GM12878 (cell line): ENCODE results near the gene LRRN4CL. TPM values are rescaled to one million over a fixed set of nuclear protein-coding genes. Genes with fewer than 3 reads are reported as not detected.

Experiments
- BCL11A ChIP-seq: IDR thresholded peaks from 2 replicates; pipeline ENCODE4 v1.6.1; 2011; ENCODE audit warnings: low read depth, low read length
- BRCA1 ChIP-seq: IDR thresholded peaks from 2 replicates; pipeline ENCODE4 v1.6.1; 2011; ENCODE audit warnings: low read depth, low read length, improper control_type of control experiment
- CREB1 ChIP-seq: IDR thresholded peaks from 2 replicates; pipeline ENCODE4 v1.6.1; 2012; ENCODE audit warnings: low read depth, mild to moderate bottlenecking, inconsistent platforms
- CTCF ChIP-seq, 3 experiments: IDR thresholded peaks in 2 of 3; conservative IDR thresholded peaks in 1 of 3; 2 replicates each; pipeline ENCODE4 v1.5.1; 2011; ENCODE audit warnings: low read depth in 3 of 3, low read length in 3 of 3, mild to moderate bottlenecking in 3 of 3, control low read depth in 2 of 3, moderate library complexity in 2 of 3, inconsistent platforms in 1 of 3, mixed read lengths in 1 of 3; ENCODE audit not compliant: control insufficient read depth in 2 of 3, insufficient read depth in 1 of 3; ENCODE audit errors: extremely low read depth in 1 of 3
- E4F1 ChIP-seq: fragments of 450-650 bp; IDR thresholded peaks from 2 replicates; pipeline ENCODE4 v1.6.1; 2018; ENCODE audit warnings: borderline replicate concordance, mild to moderate bottlenecking; ENCODE audit not compliant: partially characterized antibody
- GABPA ChIP-seq: IDR thresholded peaks from 2 replicates; pipeline ENCODE4 v1.6.1; 2014; ENCODE audit warnings: antibody characterized with exemption, low read depth, mild to moderate bottlenecking, inconsistent platforms
- IKZF1 ChIP-seq: fragments of 450-650 bp; conservative IDR thresholded peaks from 2 replicates; pipeline ENCODE4 v1.6.1; 2017; ENCODE audit warnings: antibody characterized with exemption, mild to moderate bottlenecking
- JUND ChIP-seq: IDR thresholded peaks from 2 replicates; pipeline ENCODE4 v1.6.1; 2012; ENCODE audit warnings: low read depth, mild to moderate bottlenecking, low read length, improper control_type of control experiment, moderate library complexity
- LARP7 ChIP-seq: fragments of 450-650 bp; IDR thresholded peaks from 2 replicates; pipeline ENCODE4 v1.6.1; 2017; ENCODE audit warnings: mild to moderate bottlenecking
- MEF2B ChIP-seq: fragments of 450-650 bp; IDR thresholded peaks from 2 replicates; pipeline ENCODE4 v1.6.1; 2018; ENCODE audit warnings: mild to moderate bottlenecking, moderate library complexity; ENCODE audit not compliant: partially characterized antibody, poor library complexity, severe bottlenecking
- MLLT1 ChIP-seq: fragments of 450-650 bp; IDR thresholded peaks from 2 replicates; pipeline ENCODE4 v1.6.1; 2016; ENCODE audit warnings: mild to moderate bottlenecking
- NFIC ChIP-seq: IDR thresholded peaks from 2 replicates; pipeline ENCODE4 v1.6.1; 2012; ENCODE audit warnings: low read depth, mild to moderate bottlenecking, inconsistent platforms, low read length, moderate library complexity
- RCOR1 ChIP-seq: conservative IDR thresholded peaks from 2 replicates; pipeline ENCODE4 v1.6.1; 2012; ENCODE audit warnings: low read depth, low read length, improper control_type of control experiment
- RELA ChIP-seq: fragments of 450-650 bp; IDR thresholded peaks from 2 replicates; pipeline ENCODE4 v1.8.0; 2014; ENCODE audit warnings: borderline replicate concordance; ENCODE audit not compliant: partially characterized antibody
- RFX5 ChIP-seq: IDR thresholded peaks from 2 replicates; pipeline ENCODE4 v1.6.1; 2011; ENCODE audit warnings: low read depth, low read length, improper control_type of control experiment
- SMARCA5 ChIP-seq: fragments of 450-650 bp; IDR thresholded peaks from 2 replicates; pipeline ENCODE4 v1.6.1; 2017; ENCODE audit warnings: mild to moderate bottlenecking
- SREBF1 ChIP-seq: IDR thresholded peaks from 2 replicates; pipeline ENCODE4 v1.6.1; 2012; ENCODE audit warnings: mild to moderate bottlenecking, low read length
- TCF7 ChIP-seq: IDR thresholded peaks from 2 replicates; pipeline ENCODE4 v1.6.1; 2014; ENCODE audit warnings: antibody characterized with exemption, borderline replicate concordance
- YBX1 ChIP-seq: fragments of 450-650 bp; IDR thresholded peaks from 2 replicates; pipeline ENCODE4 v1.6.1; 2016; ENCODE audit warnings: antibody characterized with exemption
- ZNF274 ChIP-seq: IDR thresholded peaks from one replicate; pipeline ENCODE4 v1.8.0; 2011; ENCODE audit not compliant: insufficient read length, insufficient read depth
- polyA plus RNA-seq, 11 experiments: library from polyadenylated mRNA; depleted of rRNA in 4 of 11; unstranded in 6 of 11; stranded (reverse) in 5 of 11; fragments of >200 nt; fragmentation: Nextera tagmentation in 4 of 11; fragmentation: Illumina TruSeq in 1 of 11; extraction: Ambion mirVana in 4 of 11; extraction: Trizol in 1 of 11; gene quantifications; 1 replicate in 1 of 11; 2 replicates in 10 of 11; pipeline versions ENCODE4 v1.2.1 to v1.2.3, GENCODE V29; 2011 to 2016; ENCODE audit warnings: inconsistent platforms in 2 of 11, missing spikeins in 2 of 11, low read depth in 1 of 11
- total RNA-seq, 4 experiments: library from RNA; depleted of rRNA in 3 of 4; stranded (reverse); fragments of >200 nt in 3 of 4; fragmentation: Illumina TruSeq in 1 of 4; extraction: Trizol in 1 of 4; gene quantifications; 2 replicates each; pipeline versions ENCODE4 v1.2.1 to v1.2.3, GENCODE V29; 2013 to 2021
- TF ChIP-seq, protein P1 (sequence below): fragments of 450-650 bp; formaldehyde crosslinking; IDR thresholded peaks from 2 replicates; pipeline ENCODE4 v1.4.0; 2020; ENCODE audit warnings: mild to moderate bottlenecking, moderate library complexity

Gene LRRN4CL
- total and polyA plus RNA-seq, 10 of the 15 experiments (the other 5 are each of a cell fraction or from before 2014, with no cell fraction given), result 0.01 to 0.06 TPM; not detected in 8

DNA sequence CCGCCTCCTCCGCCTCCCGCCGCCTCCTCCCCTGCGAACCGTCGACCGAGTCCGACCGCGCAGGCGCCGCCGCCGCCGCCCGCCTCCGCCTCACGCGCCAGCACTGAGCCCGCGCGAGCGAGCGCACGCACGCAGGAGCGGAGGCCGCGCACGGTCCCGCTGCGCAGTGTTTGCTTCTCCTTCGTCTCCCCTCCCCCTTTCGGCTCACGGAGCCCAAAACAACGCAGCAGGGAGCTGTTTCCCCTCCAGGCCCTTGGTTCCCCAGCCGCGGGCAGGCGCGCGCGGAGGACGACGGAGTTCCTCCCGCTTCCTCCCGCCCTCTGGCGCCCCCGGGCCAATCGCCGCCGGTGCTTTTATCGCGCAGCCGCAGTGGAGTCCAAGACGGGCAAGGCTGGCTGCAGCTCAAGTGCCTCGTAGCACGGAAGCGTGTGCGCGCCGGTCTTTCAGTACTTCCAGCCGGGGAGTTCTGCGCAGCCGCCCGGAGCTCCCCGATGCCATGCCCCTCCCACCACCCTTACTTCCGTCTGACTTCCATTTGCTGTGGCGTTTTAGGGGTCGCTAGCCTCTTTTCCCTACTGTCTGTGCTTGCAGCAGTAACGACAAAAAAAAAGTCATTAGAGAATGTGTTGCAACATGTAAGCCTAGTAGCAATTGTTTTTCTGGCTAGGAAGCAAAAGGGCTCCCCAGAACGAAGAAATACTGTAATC lies 38.0 kb upstream of the LRRN4CL start, which contains the start of gene HNRNPUL2 (continued):
- TF ChIP-seq CTCF (IDR thresholded peaks at IDR 0.05 in 2 of 3, conservative IDR thresholded peaks at IDR 0.05 in 1 of 3; ENCODE audit: control insufficient read depth in 2 of 3, extremely low read depth in 1 of 3, insufficient read depth in 1 of 3, low read depth in 3 of 3, low read length in 3 of 3), result no peak
- no peak for TF ChIP-seq MLLT1
- TF ChIP-seq NFIC, result no peak
- no peak for TF ChIP-seq YBX1
- TF ChIP-seq BCL11A, result no peak
- peak; percentile 78 for TF ChIP-seq RELA
- no peak; the same call in 1 of the 2 replicates for TF ChIP-seq CREB1
- TF ChIP-seq BRCA1, result no peak
- TF ChIP-seq MEF2B, result no peak
- TF ChIP-seq, protein P1, sequence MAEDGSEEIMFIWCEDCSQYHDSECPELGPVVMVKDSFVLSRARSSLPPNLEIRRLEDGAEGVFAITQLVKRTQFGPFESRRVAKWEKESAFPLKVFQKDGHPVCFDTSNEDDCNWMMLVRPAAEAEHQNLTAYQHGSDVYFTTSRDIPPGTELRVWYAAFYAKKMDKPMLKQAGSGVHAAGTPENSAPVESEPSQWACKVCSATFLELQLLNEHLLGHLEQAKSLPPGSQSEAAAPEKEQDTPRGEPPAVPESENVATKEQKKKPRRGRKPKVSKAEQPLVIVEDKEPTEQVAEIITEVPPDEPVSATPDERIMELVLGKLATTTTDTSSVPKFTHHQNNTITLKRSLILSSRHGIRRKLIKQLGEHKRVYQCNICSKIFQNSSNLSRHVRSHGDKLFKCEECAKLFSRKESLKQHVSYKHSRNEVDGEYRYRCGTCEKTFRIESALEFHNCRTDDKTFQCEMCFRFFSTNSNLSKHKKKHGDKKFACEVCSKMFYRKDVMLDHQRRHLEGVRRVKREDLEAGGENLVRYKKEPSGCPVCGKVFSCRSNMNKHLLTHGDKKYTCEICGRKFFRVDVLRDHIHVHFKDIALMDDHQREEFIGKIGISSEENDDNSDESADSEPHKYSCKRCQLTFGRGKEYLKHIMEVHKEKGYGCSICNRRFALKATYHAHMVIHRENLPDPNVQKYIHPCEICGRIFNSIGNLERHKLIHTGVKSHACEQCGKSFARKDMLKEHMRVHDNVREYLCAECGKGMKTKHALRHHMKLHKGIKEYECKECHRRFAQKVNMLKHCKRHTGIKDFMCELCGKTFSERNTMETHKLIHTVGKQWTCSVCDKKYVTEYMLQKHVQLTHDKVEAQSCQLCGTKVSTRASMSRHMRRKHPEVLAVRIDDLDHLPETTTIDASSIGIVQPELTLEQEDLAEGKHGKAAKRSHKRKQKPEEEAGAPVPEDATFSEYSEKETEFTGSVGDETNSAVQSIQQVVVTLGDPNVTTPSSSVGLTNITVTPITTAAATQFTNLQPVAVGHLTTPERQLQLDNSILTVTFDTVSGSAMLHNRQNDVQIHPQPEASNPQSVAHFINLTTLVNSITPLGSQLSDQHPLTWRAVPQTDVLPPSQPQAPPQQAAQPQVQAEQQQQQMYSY (CRISPR knock-in tag), result no peak
- peak; percentile 50 for TF ChIP-seq E4F1
- TF ChIP-seq ZNF274, result no peak
- no peak for TF ChIP-seq SREBF1
- peak; percentile 83; the same call in 1 of the 2 replicates for TF ChIP-seq LARP7
- TF ChIP-seq IKZF1, result peak; percentile 93
- TF ChIP-seq RCOR1, result no peak; the same call in 1 of the 2 replicates
- TF ChIP-seq TCF7, result no peak
- TF ChIP-seq GABPA, result no peak
- no peak for TF ChIP-seq RFX5
- no peak for TF ChIP-seq JUND
- no peak; the same call in 1 of the 2 replicates for TF ChIP-seq SMARCA5
